Epithelial cell of umbilical artery (primary cell): ENCODE data around the gene ACBD6. TPM values are rescaled to one million over a fixed set of nuclear protein-coding genes. Genes with fewer than 3 reads are reported as not detected.

Experiments
- total RNA-seq: library from RNA; depleted of rRNA; stranded (reverse); fragments of >200 nt; gene quantifications from 2 replicates; pipeline ENCODE4 v1.2.3, GENCODE V29; 2014

The ACBD6 gene, protein sequence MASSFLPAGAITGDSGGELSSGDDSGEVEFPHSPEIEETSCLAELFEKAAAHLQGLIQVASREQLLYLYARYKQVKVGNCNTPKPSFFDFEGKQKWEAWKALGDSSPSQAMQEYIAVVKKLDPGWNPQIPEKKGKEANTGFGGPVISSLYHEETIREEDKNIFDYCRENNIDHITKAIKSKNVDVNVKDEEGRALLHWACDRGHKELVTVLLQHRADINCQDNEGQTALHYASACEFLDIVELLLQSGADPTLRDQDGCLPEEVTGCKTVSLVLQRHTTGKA
- total RNA-seq, result 66.4 and 72.1 TPM in 2 replicates

DNA sequence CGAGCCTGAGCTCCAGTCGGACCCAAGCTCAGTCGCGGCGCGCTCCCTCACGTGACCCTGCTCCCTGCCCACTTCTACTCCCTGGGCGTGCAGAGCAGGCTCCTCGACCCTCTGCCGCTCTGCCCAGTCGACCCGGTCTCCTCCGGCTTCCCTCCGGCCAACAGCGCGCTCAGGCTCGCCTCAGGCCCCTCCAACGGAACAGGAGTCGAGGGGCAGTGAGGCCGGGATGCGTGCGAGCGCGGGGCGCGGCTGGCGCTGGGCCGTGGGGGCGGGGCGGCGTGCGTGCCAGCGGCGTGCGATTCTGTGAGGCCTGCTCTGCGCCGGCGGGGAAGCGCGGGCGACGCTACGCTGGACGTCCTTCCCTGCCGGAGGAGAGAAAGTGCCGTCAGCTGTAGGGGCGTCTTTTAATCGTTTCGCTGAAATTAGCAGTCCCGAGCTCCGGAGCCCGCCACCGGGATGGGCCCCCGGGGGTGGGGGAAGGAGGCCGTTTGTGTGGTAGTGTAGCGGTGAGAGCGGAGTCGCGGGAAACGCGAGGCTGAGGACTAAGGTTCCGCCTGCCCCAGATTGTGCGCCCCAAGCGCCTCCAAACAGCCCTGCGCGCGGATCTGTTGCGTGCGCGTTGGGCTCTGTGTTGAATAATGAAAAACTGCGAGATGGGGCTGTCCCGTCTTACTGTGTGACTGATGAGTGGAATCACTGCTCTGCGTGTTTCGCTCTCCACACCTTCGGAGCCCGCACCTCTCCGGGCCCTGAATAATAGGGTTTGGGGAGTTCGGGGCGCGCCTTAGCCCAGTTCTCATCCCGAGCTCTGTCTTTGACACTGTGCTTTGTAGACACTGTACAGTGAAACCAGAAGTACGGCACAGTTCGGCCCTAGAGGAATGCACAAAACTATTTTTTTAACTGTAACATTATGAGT, at the start of gene ACBD6:
TSS of gene ACBD6 (minus strand) at position 217 of the 919 bp plus-strand sequence. CDS start 311 bp downstream, outside the sequence.

Other genes starting within 250 kb of the ACBD6 start
- not detected in 2 replicates for gene OVAAL, start 56.4 kb upstream of the ACBD6 start, total RNA-seq
- gene XPR1, start 129.4 kb upstream of the ACBD6 start, total RNA-seq, result 21.9 and 22.7 TPM in 2 replicates